Right lobe of liver (tissue), 6 donors: ENCODE data around the gene C1QTNF6. TPM values are rescaled to one million over a fixed set of nuclear protein-coding genes. Genes with fewer than 3 reads are reported as not detected.

Experiments
- ATAC-seq, 4 donors: fragments of 200-7000 bp; cut with Tn5 transposase; one replicate each; pipeline ENCODE4 v1.9.1; 2020; ENCODE audit warnings: mild to moderate bottlenecking in 4 of 4, moderate library complexity in 4 of 4
- DNase-seq, 3 donors: peaks; one replicate each; pipeline ENCODE4 v3.0.0-alpha.2; 2020
- H3K27ac ChIP-seq, 3 donors: fragments of 200-600 bp; one replicate each; pipeline ENCODE4 v1.8.0; 2022
- H3K27me3 ChIP-seq, 2 donors: fragments of 200-600 bp; one replicate each; pipeline ENCODE4 v1.8.0; 2022
- H3K36me3 ChIP-seq, 4 donors: fragments of 200-600 bp; sonication (generic) in 1 of 4; one replicate each; pipeline versions ENCODE4 v1.5.1 to v1.8.0; 2017 to 2022; ENCODE audit warnings: control low read depth in 1 of 4
- H3K4me1 ChIP-seq, 4 donors: fragments of 200-600 bp; sonication (generic) in 1 of 4; one replicate each; pipeline versions ENCODE4 v1.5.1 to v1.8.0; 2017 to 2022; ENCODE audit warnings: control low read depth in 1 of 4
- H3K4me3 ChIP-seq, 3 donors: fragments of 200-600 bp; one replicate each; pipeline ENCODE4 v1.8.0; 2022
- H3K9me3 ChIP-seq, 4 donors: fragments of 200-600 bp; sonication (generic) in 1 of 4; one replicate each; pipeline versions ENCODE4 v1.5.1 to v1.8.0; 2017 to 2022; ENCODE audit warnings: control low read depth in 1 of 4
- POLR2A ChIP-seq: fragments of 450-650 bp; IDR thresholded peaks from one replicate; pipeline ENCODE4 v1.6.1; 2017; ENCODE audit warnings: antibody characterized with exemption, mild to moderate bottlenecking
- WGBS: methylation state at CpG from one replicate; pipeline ENCODE4 v1.1.6; 2018; ENCODE audit warnings: low coverage, low lambda C conversion rate; ENCODE audit not compliant: insufficient coverage; ENCODE audit errors: missing lambda C conversion rate; 5-methylcytosine and 5-hydroxymethylcytosine counted together
- intact Hi-C, 2 donors: fragments of 100-400 bp; cut with DNase I; formaldehyde crosslinking; loops; one replicate each; pipeline versions ENCODE4 v1.11.2 to v1.14.1; 2022
- total RNA-seq, 6 experiments: library from RNA; depleted of rRNA in 2 of 6; stranded (reverse); fragments of >200 nt in 2 of 6; fragmentation: NEBNext Ultra II Directional in 3 of 6; extraction: Animal tissue kit (Norgen Biotek cat#: 25700) in 3 of 6; gene quantifications; one replicate each; pipeline versions ENCODE4 v1.1.0 to v1.2.4, GENCODE V29; 2016 to 2023
- TF ChIP-seq, protein P1 (sequence below), 4 donors: fragments of 200-600 bp in 3 of 4; fragments of 450-650 bp in 1 of 4; IDR thresholded peaks; one replicate each; pipeline versions ENCODE4 v1.5.1 to v1.8.0; 2016 to 2022; ENCODE audit warnings: antibody characterized with exemption in 4 of 4, mild to moderate bottlenecking in 2 of 4
- donor health status: DM: no; HTN: yes; CAD: no.
- donor health status: DM: no; HTN: no; CAD: no.
- donor health status: DM: no; HTN: no; CAD: no.
- donor health status: DM: no; HTN: yes; CAD: no.
- donor health status: DM: no; HTN: yes; CAD: no.

The C1QTNF6 gene
- total RNA-seq, 6 experiments from 2014 or later = 3.3 to 12.6 (median 6.3) TPM

DNA sequence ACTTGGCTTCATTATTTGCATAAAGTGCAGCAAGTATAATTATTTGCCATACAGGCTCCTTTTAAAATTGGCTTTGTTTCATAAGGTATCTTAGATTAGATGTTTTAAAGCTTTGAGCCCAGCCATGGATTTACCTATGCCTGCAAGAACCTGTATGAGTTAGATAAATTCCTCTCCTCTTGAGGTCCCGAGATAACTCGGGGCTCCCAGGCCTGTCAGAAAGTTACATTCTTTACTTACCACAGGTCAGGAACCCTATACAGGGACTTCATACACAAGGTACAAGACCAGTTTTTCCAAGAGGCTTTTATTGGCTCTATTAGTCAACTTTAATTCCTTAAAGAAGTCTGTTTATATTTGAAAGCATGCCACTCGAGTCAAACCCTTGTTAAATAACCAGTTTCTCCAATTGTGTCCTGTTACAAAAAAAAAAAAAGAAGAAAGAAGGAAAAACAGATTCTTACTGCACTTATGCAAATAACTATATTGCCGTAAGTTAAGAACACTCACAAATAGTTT is 2.3 kb upstream of the C1QTNF6 start:
- no peak for DNase-seq
- Histone ChIP-seq H3K4me3 (no peak overlapping the region), H3K27ac (no peak overlapping the region), H3K9me3 (no peaks in the 10 kb centered on the region), H3K4me1 (peaks cover 0 to 26% (median 5%) of the 10 kb centered on the region in 4 donors), H3K27me3 (no peaks in the 10 kb centered on the region), H3K36me3 (peaks cover 0 to 4% (median 0%) of the 10 kb centered on the region in 4 donors)
- TF ChIP-seq, protein P1, sequence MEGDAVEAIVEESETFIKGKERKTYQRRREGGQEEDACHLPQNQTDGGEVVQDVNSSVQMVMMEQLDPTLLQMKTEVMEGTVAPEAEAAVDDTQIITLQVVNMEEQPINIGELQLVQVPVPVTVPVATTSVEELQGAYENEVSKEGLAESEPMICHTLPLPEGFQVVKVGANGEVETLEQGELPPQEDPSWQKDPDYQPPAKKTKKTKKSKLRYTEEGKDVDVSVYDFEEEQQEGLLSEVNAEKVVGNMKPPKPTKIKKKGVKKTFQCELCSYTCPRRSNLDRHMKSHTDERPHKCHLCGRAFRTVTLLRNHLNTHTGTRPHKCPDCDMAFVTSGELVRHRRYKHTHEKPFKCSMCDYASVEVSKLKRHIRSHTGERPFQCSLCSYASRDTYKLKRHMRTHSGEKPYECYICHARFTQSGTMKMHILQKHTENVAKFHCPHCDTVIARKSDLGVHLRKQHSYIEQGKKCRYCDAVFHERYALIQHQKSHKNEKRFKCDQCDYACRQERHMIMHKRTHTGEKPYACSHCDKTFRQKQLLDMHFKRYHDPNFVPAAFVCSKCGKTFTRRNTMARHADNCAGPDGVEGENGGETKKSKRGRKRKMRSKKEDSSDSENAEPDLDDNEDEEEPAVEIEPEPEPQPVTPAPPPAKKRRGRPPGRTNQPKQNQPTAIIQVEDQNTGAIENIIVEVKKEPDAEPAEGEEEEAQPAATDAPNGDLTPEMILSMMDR (IDR thresholded peaks at IDR 0.05) = no peak
- no peak for TF ChIP-seq POLR2A
- intact Hi-C loops = no loop called here
- ATAC-seq = no peak
- 68% methylated on average over 4 of the region's 4 CpGs for WGBS

DNA sequence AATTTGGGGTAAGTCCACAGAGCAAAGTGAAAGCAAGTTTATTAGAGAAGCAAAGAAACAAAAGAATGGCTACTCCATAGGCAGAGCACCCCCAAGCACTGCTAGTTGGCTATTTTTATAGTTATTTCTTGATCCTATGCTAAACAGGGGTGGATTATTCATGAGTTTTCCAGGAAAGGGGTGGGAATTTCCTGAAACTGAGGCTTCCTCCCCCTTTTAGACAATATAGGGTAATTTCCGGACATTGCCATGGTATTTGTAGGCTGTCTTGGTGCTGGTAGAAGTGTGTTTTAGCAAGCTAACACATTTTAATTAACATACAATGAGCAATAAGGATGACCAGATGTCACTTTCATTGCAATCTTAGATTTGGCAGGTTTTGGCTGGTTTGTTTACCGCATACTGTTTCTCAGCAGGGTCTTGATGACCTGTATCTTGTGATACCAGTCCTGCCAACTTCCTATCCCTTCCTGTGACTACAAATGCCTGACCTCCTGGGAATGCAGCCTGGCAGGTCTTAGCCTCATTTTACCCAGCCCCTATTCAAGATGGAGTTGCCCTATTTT is 937 bp upstream of the C1QTNF6 start:
- ATAC-seq (no peak), DNase-seq (no peak)
- Histone ChIP-seq H3K36me3 (peaks cover 0 to 4% (median 0%) of the 10 kb centered on the region in 4 donors), H3K4me3 (no peak overlapping the region), H3K4me1 (peaks cover 0 to 13% (median 2%) of the 10 kb centered on the region in 4 donors), H3K27me3 (no peaks in the 10 kb centered on the region), H3K9me3 (no peaks in the 10 kb centered on the region), H3K27ac (peak overlapping the region in 2 of 3 donors; percentile 45 to 81)
- intact Hi-C loops = no loop called here
- 65% methylated on average over 2 of the region's 2 CpGs for WGBS
- TF ChIP-seq, protein P1 (IDR thresholded peaks at IDR 0.05) = no peak
- TF ChIP-seq POLR2A = no peak

DNA sequence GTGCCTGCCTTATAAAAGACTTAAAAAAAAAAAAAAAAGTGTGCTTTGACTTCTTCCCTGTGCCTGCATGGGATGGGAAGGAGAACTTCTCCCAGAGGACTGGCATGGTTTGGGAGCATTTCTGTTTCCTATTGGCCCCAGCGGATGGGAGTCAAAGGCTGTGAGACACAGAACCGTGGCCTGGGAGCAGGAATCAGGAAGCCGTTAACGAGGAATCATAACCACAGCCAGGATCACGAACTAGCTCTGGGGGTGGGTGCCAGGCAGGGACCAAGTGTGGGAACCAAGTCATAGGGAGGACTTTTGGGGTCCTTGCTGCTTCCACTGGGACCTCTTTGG is 526 bp downstream of the C1QTNF6 start:
- TF ChIP-seq, protein P1 (IDR thresholded peaks at IDR 0.05) = no peak
- no peak for TF ChIP-seq POLR2A
- peaks cover 0 to 5% (median 0%) of the 10 kb centered on the region in 4 donors for H3K4me1 ChIP-seq
- intact Hi-C loops = no loop called here
- DNase-seq (peak in 1 of 3 donors; percentile 51), ATAC-seq (peak; percentile 19 to 42 (median 36))
- peaks cover 0 to 4% (median 0%) of the 10 kb centered on the region in 4 donors for H3K36me3 ChIP-seq
- no peaks in the 10 kb centered on the region for H3K9me3 ChIP-seq
- no peaks in the 10 kb centered on the region for H3K27me3 ChIP-seq
- WGBS = 25% methylated on average over 2 of the region's 5 CpGs
- H3K27ac ChIP-seq = peak overlapping the region; percentile 36 to 81 (median 45)
- H3K4me3 ChIP-seq = peak overlapping the region in 1 of 3 donors; percentile 4

DNA sequence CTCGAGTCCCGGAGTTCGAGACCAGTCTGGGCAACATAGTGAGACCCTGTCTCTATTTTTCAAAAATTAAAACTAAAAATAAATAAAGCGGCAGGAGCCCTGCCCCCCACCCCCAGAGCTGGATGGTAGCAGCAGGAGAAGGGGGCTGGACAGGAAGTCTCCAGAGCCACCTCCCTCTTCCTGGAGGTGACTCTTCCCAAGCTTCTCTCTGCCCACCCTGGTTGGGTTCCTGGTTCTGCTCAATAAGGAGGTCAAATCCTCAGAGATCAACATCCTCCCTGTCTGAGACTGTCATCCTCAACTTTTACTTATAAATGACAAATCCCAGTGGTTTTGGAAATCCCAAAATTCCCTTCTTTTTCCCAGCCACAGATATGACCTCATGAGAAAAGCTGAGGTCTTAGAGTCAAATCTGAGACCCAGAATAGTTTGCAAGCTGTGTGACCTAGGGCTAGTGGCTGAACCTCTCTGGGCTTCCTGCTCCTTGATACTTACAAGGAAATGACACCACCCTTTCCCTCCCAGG is 987 bp downstream of the C1QTNF6 start:
- H3K27ac ChIP-seq = peak overlapping the region; percentile 16 to 81 (median 36)
- TF ChIP-seq, protein P1 (IDR thresholded peaks at IDR 0.05) = no peak
- TF ChIP-seq POLR2A = no peak
- H3K4me3 ChIP-seq = no peak overlapping the region
- intact Hi-C loops = no loop called here
- DNase-seq (peak in 2 of 3 donors; percentile 8 to 17), ATAC-seq (no peak)
- H3K4me1 ChIP-seq = peaks cover 0 to 5% (median 0%) of the 10 kb centered on the region in 4 donors
- H3K9me3 ChIP-seq = no peaks in the 10 kb centered on the region
- H3K27me3 ChIP-seq = no peaks in the 10 kb centered on the region
- WGBS = no CpG with 5 or more reads among the region's 4 CpGs
- peaks cover 0 to 4% (median 0%) of the 10 kb centered on the region in 4 donors for H3K36me3 ChIP-seq
